Jurkat, Clone E6-1 (cell line): ENCODE data around the gene GNAO1.

Experiments used
- DNase-seq: peaks from one replicate; pipeline ENCODE4 v3.0.0-alpha.2; 2011; ENCODE audit warnings: low read depth, low spot score
- H3K4me3 ChIP-seq: 2 replicates; pipeline ENCODE4 v1.5.1; 2011; ENCODE audit warnings: mild to moderate bottlenecking, low read length, control low read depth, moderate library complexity

GNAO1 gene

GRCh38 chr16:56399486-56399885, 208.2 kb downstream of the GNAO1 start:
- no peak overlapping the region for H3K4me3 ChIP-seq
- DNase-seq = no peak

GRCh38 chr16:56400458-56400857, 209.2 kb downstream of the GNAO1 start:
- no peak overlapping the region for H3K4me3 ChIP-seq
- DNase-seq = no peak

GRCh38 chr16:56401482-56401881, 210.2 kb downstream of the GNAO1 start:
- DNase-seq = no peak

GRCh38 chr16:56405977-56406672, 214.8 kb downstream of the GNAO1 start:
- no peak for DNase-seq
- no peak overlapping the region for H3K4me3 ChIP-seq

More at GRCh38 chr16:56401482-56401881, 210.2 kb downstream of the GNAO1 start:
- H3K4me3 ChIP-seq = no peak overlapping the region
